ENCODE data around the gene LBH.

Gene LBH

GRCh38 chr2:30255026-30255425 is 23.7 kb downstream of the LBH start:
- Histone ChIP-seq H3K9ac (no peak overlapping the region), H3K4me1 (peaks cover 48% of the 10 kb centered on the region), H3K27me3 (ENCODE audit: control insufficient read depth, insufficient read depth, low read length) (no peaks in the 10 kb centered on the region), H3K79me2 (peaks cover 26% of the 10 kb centered on the region), H3K4me3 (ENCODE audit: low read depth, low read length) (no peak overlapping the region), H3K27ac (peak overlapping the region; percentile 92), H2AFZ (no peak overlapping the region), H3K9me3 (ENCODE audit: control insufficient read depth, low read length) (no peaks in the 10 kb centered on the region), H3K4me2 (ENCODE audit: low read length) (peak overlapping the region; percentile 44), H3K36me3 (ENCODE audit: control insufficient read depth, insufficient read depth, low read length) (no peaks in the 10 kb centered on the region)
- TF ChIP-seq, protein P1, sequence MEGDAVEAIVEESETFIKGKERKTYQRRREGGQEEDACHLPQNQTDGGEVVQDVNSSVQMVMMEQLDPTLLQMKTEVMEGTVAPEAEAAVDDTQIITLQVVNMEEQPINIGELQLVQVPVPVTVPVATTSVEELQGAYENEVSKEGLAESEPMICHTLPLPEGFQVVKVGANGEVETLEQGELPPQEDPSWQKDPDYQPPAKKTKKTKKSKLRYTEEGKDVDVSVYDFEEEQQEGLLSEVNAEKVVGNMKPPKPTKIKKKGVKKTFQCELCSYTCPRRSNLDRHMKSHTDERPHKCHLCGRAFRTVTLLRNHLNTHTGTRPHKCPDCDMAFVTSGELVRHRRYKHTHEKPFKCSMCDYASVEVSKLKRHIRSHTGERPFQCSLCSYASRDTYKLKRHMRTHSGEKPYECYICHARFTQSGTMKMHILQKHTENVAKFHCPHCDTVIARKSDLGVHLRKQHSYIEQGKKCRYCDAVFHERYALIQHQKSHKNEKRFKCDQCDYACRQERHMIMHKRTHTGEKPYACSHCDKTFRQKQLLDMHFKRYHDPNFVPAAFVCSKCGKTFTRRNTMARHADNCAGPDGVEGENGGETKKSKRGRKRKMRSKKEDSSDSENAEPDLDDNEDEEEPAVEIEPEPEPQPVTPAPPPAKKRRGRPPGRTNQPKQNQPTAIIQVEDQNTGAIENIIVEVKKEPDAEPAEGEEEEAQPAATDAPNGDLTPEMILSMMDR (IDR thresholded peaks at IDR 0.05), result no peak

GRCh38 chr2:30255466-30256408 is 24.4 kb downstream of the LBH start:
- H3K36me3 ChIP-seq (ENCODE audit: control insufficient read depth, insufficient read depth, low read length), result no peaks in the 10 kb centered on the region
- H3K9ac ChIP-seq, result no peak overlapping the region
- H3K27ac ChIP-seq, result peak overlapping the region; percentile 92
- H3K79me2 ChIP-seq, result peaks cover 26% of the 10 kb centered on the region
- H3K9me3 ChIP-seq (ENCODE audit: control insufficient read depth, low read length), result no peaks in the 10 kb centered on the region
- H3K4me3 ChIP-seq (ENCODE audit: low read depth, low read length), result no peak overlapping the region
- no peak overlapping the region for H2AFZ ChIP-seq
- TF ChIP-seq, protein P1 (IDR thresholded peaks at IDR 0.05), result no peak
- H3K27me3 ChIP-seq (ENCODE audit: control insufficient read depth, insufficient read depth, low read length), result no peaks in the 10 kb centered on the region
- no peak overlapping the region for H3K4me2 ChIP-seq (ENCODE audit: low read length)
- H3K4me1 ChIP-seq, result peaks cover 45% of the 10 kb centered on the region

GRCh38 chr2:30257266-30258214 is 26.2 kb downstream of the LBH start:
- Histone ChIP-seq H3K79me2 (peaks cover 26% of the 10 kb centered on the region), H3K27me3 (ENCODE audit: control insufficient read depth, insufficient read depth, low read length) (no peaks in the 10 kb centered on the region), H3K9ac (no peak overlapping the region), H2AFZ (no peak overlapping the region), H3K4me3 (ENCODE audit: low read depth, low read length) (no peak overlapping the region), H3K27ac (no peak overlapping the region), H3K4me1 (peaks cover 35% of the 10 kb centered on the region), H3K9me3 (ENCODE audit: control insufficient read depth, low read length) (no peaks in the 10 kb centered on the region), H3K36me3 (ENCODE audit: control insufficient read depth, insufficient read depth, low read length) (no peaks in the 10 kb centered on the region), H3K4me2 (ENCODE audit: low read length) (no peak overlapping the region)
- TF ChIP-seq, protein P1 (IDR thresholded peaks at IDR 0.05), result no peak

- H3K79me2 ChIP-seq, result peaks cover 26% of the 10 kb centered on the region
- no peak overlapping the region for H3K4me2 ChIP-seq (ENCODE audit: low read length)
- TF ChIP-seq, protein P1 (IDR thresholded peaks at IDR 0.05), result no peak
- H3K4me3 ChIP-seq (ENCODE audit: low read depth, low read length), result no peak overlapping the region
- no peak overlapping the region for H2AFZ ChIP-seq
- no peaks in the 10 kb centered on the region for H3K27me3 ChIP-seq (ENCODE audit: control insufficient read depth, insufficient read depth, low read length)
- no peak overlapping the region for H3K27ac ChIP-seq
- H3K36me3 ChIP-seq (ENCODE audit: control insufficient read depth, insufficient read depth, low read length), result no peaks in the 10 kb centered on the region
- no peaks in the 10 kb centered on the region for H3K9me3 ChIP-seq (ENCODE audit: control insufficient read depth, low read length)
- no peak overlapping the region for H3K9ac ChIP-seq
- H3K4me1 ChIP-seq, result peaks cover 20% of the 10 kb centered on the region
These were observed 27.7 kb downstream of the LBH start for GRCh38 chr2:30259071-30259470.

Measured in parathyroid adenoma (tissue), 2 donors.